Dendritic cell treated with granulocyte-macrophage colony-stimulating factor and Interleukin-4, amounts not matched to agents 40 ng/mL and 50 ng/mL, for 4 days (primary cell): ENCODE data around the gene FAM240A.

Source experiments
- H3K27ac Mint-ChIP-seq: one replicate; pipeline ENCODE4 v1.8.0; 2022; ENCODE audit warnings: mild to moderate bottlenecking, mixed read lengths
- H3K27me3 Mint-ChIP-seq: one replicate; pipeline ENCODE4 v1.8.0; 2022; ENCODE audit warnings: mild to moderate bottlenecking, mixed read lengths
- H3K36me3 Mint-ChIP-seq: one replicate; pipeline ENCODE4 v1.8.0; 2022; ENCODE audit warnings: low read depth, mixed read lengths
- H3K4me1 Mint-ChIP-seq: one replicate; pipeline ENCODE4 v1.8.0; 2022; ENCODE audit warnings: low read depth, mixed read lengths
- H3K4me3 Mint-ChIP-seq: one replicate; pipeline ENCODE4 v1.8.0; 2022; ENCODE audit warnings: mild to moderate bottlenecking, moderate library complexity, mixed read lengths
- H3K9me3 Mint-ChIP-seq: one replicate; pipeline ENCODE4 v1.8.0; 2022; ENCODE audit warnings: mixed read lengths
- intact Hi-C: fragments of 100-400 bp; cut with micrococcal nuclease; formaldehyde crosslinking; loops from one replicate; pipeline ENCODE4 v1.15.0; 2022

Gene FAM240A

GRCh38 chr3:46626039-46626438 is 13.7 kb downstream of the FAM240A start:
- H3K36me3 Mint-ChIP-seq, result no peaks in the 10 kb centered on the region
- no peak overlapping the region for H3K27ac Mint-ChIP-seq
- intact Hi-C loops, result no loop called here
- H3K4me1 Mint-ChIP-seq, result peaks cover 16% of the 10 kb centered on the region
- no peaks in the 10 kb centered on the region for H3K9me3 Mint-ChIP-seq
- no peak overlapping the region for H3K4me3 Mint-ChIP-seq
- H3K27me3 Mint-ChIP-seq, result peaks cover 24% of the 10 kb centered on the region

- intact Hi-C loops, result no loop called here
- Mint-ChIP-seq H3K27ac (no peak overlapping the region), H3K4me1 (peaks cover 16% of the 10 kb centered on the region), H3K9me3 (no peaks in the 10 kb centered on the region), H3K36me3 (no peaks in the 10 kb centered on the region), H3K27me3 (peaks cover 16% of the 10 kb centered on the region), H3K4me3 (no peak overlapping the region)
Observed at GRCh38 chr3:46627078-46627477, 14.8 kb downstream of the FAM240A start.

- intact Hi-C loops, result no loop called here
- H3K36me3 Mint-ChIP-seq, result no peaks in the 10 kb centered on the region
- H3K4me1 Mint-ChIP-seq, result peaks cover 18% of the 10 kb centered on the region
- H3K27ac Mint-ChIP-seq, result no peak overlapping the region
- H3K9me3 Mint-ChIP-seq, result no peaks in the 10 kb centered on the region
- H3K27me3 Mint-ChIP-seq, result peaks cover 14% of the 10 kb centered on the region
- H3K4me3 Mint-ChIP-seq, result no peak overlapping the region
Observed at GRCh38 chr3:46628901-46629369, 16.6 kb downstream of the FAM240A start.

DNA sequence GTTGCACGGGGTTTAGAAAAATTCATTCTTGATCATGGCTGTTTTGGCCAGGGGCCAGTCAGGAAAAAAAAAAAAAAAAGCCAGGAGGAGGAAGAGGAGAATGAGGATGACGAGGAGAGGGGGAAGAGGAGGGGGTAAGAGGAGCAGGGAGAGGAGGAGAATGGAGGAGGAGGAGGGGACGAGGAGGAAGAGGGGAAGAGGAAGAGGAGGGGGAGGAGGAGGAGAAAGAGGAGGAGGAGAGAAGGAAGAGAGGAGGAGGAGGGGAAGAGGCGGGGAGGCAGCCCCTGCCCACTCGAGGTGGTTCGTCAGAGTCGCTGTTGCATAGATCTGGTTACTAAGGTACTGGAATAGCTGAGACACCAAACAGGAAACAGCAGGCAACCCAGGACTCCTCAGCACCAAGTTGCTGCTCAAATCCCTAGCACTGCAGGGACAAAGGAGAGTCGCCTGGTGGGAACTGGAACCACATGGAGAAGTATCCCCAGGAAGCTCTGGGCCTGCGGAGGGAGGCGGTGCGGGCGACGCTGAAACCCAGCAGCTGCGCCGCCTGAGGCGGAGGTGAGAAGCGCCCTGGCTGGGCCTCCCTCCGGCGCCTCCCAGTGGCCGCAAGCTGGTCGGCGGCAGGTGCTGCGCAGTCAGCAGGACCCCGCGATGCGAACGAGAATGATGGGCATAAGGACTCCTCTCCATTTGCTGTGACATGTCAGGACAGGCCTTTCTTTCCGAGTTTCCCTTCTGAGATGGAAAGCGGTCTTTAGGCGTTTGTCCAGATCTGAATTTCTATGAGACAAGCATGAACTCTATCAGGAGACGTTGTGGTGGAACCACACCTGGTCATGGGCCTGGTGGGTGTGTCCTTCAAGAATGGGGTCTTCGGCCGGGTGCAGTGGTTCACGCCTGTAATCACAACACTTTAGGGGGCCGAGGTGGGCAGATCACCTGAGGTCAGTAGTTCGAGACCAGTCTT is 17.5 kb downstream of the FAM240A start:
- intact Hi-C loops, result loop anchor here (2.0 to 10.0 kb wide), 2 partner anchors 45 to 141 kb away; no protein-coding TSS in a partner anchor
- peak overlapping the region; percentile 14 for H3K4me3 Mint-ChIP-seq
- H3K27ac Mint-ChIP-seq, result no peak overlapping the region
- peaks cover 11% of the 10 kb centered on the region for H3K27me3 Mint-ChIP-seq
- H3K4me1 Mint-ChIP-seq, result peaks cover 27% of the 10 kb centered on the region
- H3K9me3 Mint-ChIP-seq, result no peaks in the 10 kb centered on the region
- no peaks in the 10 kb centered on the region for H3K36me3 Mint-ChIP-seq

DNA sequence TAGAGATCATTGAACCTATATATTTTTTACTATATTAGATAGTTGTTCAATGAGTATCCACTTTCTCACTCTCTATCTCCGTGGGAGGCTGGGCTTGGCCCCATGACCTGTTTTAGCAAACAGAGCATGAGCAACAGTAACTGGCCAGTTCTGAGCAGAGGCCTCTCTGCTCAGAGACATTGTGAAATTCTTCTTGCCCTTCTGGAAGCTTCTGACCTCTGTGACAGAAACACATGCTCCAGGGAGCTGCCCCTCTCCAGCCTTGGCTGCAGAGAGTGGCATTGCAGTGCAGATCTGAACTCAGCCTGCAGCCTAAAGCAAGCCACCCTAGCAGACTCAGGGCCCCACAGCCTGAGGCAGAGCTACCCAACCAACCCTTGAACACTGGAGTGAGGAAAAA is 20.5 kb downstream of the FAM240A start:
- no peak overlapping the region for H3K4me3 Mint-ChIP-seq
- H3K27ac Mint-ChIP-seq, result no peak overlapping the region
- H3K4me1 Mint-ChIP-seq, result peaks cover 29% of the 10 kb centered on the region
- intact Hi-C loops, result loop anchor here (10.0 kb wide), 1 partner anchor 48 kb away; no protein-coding TSS in a partner anchor
- H3K9me3 Mint-ChIP-seq, result no peaks in the 10 kb centered on the region
- H3K36me3 Mint-ChIP-seq, result no peaks in the 10 kb centered on the region
- H3K27me3 Mint-ChIP-seq, result peaks cover 11% of the 10 kb centered on the region

- Mint-ChIP-seq H3K9me3 (peaks cover 10% of the 10 kb centered on the region), H3K27ac (no peak overlapping the region), H3K36me3 (no peaks in the 10 kb centered on the region), H3K4me1 (peaks cover 20% of the 10 kb centered on the region), H3K27me3 (peaks cover 6% of the 10 kb centered on the region), H3K4me3 (no peak overlapping the region)
- intact Hi-C loops, result loop anchor here (10.0 kb wide), 1 partner anchor 50 kb away; no protein-coding TSS in a partner anchor
Observed at GRCh38 chr3:46634856-46635255, 22.5 kb downstream of the FAM240A start.

GRCh38 chr3:46639221-46639620 is 26.9 kb downstream of the FAM240A start:
- Mint-ChIP-seq H3K36me3 (no peaks in the 10 kb centered on the region), H3K9me3 (peaks cover 20% of the 10 kb centered on the region), H3K4me3 (no peak overlapping the region), H3K27ac (no peak overlapping the region), H3K27me3 (peaks cover 11% of the 10 kb centered on the region), H3K4me1 (peaks cover 8% of the 10 kb centered on the region)
- intact Hi-C loops, result loop anchor here (10.0 kb wide), 1 partner anchor 54 kb away; no protein-coding TSS in a partner anchor

GRCh38 chr3:46640927-46641326 is 28.6 kb downstream of the FAM240A start:
- Mint-ChIP-seq H3K27ac (no peak overlapping the region), H3K4me3 (no peak overlapping the region), H3K27me3 (peaks cover 15% of the 10 kb centered on the region), H3K36me3 (no peaks in the 10 kb centered on the region), H3K9me3 (peaks cover 20% of the 10 kb centered on the region), H3K4me1 (no peaks in the 10 kb centered on the region)
- intact Hi-C loops, result no loop called here

GRCh38 chr3:46642971-46643370 is 30.6 kb downstream of the FAM240A start:
- peaks cover 15% of the 10 kb centered on the region for H3K27me3 Mint-ChIP-seq
- no peak overlapping the region for H3K27ac Mint-ChIP-seq
- H3K36me3 Mint-ChIP-seq, result no peaks in the 10 kb centered on the region
- no peaks in the 10 kb centered on the region for H3K4me1 Mint-ChIP-seq
- intact Hi-C loops, result no loop called here
- no peak overlapping the region for H3K4me3 Mint-ChIP-seq
- peaks cover 20% of the 10 kb centered on the region for H3K9me3 Mint-ChIP-seq

DNA sequence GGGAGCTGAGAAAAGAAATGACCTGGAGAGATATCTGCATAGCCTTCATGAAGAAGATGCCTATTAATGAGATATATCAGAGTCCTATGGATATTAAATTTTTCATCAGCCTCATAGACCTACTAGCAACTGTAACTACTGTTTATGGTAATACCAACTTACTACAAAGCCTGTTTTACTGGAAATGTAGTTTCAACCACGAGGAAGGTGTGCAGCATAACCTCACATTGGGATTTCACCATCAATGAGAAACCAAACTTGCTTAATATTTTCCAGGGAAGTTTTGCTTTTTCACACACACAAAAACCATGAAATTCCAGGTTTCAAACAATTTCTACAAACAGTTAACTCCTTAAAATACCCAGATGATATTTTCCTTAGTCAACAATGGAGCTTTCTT is 31.4 kb downstream of the FAM240A start:
- Mint-ChIP-seq H3K36me3 (no peaks in the 10 kb centered on the region), H3K4me3 (no peak overlapping the region), H3K27me3 (peaks cover 15% of the 10 kb centered on the region), H3K4me1 (no peaks in the 10 kb centered on the region), H3K27ac (no peak overlapping the region), H3K9me3 (peaks cover 20% of the 10 kb centered on the region)
- intact Hi-C loops, result no loop called here

DNA sequence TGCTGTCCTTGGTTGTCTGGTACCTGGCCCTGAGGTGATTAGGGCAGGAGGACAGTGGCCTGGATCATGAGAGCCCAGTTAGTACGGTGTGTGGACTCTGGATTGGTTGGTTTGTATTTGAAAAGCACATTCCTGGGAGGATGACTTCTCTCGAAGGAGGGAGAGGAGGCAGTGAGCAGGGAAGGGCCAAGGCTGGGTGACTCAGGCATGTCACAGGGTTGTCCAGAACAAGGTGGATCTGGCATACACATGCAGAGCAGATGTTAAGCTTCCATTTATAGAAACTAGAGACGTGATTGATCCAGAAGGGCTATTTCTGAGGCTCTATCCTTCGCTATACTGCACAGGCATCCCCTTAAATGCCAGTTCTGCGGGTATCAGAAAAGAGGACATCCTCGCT is 34.4 kb downstream of the FAM240A start:
- Mint-ChIP-seq H3K4me3 (no peak overlapping the region), H3K27ac (no peak overlapping the region), H3K4me1 (no peaks in the 10 kb centered on the region), H3K27me3 (peaks cover 14% of the 10 kb centered on the region), H3K36me3 (no peaks in the 10 kb centered on the region), H3K9me3 (peaks cover under 1% of the 10 kb centered on the region)
- intact Hi-C loops, result no loop called here

GRCh38 chr3:46648096-46648495 is 35.8 kb downstream of the FAM240A start:
- peaks cover 12% of the 10 kb centered on the region for H3K9me3 Mint-ChIP-seq
- H3K27me3 Mint-ChIP-seq, result peaks cover 8% of the 10 kb centered on the region
- no peak overlapping the region for H3K4me3 Mint-ChIP-seq
- intact Hi-C loops, result no loop called here
- H3K36me3 Mint-ChIP-seq, result no peaks in the 10 kb centered on the region
- H3K27ac Mint-ChIP-seq, result no peak overlapping the region
- no peaks in the 10 kb centered on the region for H3K4me1 Mint-ChIP-seq

DNA sequence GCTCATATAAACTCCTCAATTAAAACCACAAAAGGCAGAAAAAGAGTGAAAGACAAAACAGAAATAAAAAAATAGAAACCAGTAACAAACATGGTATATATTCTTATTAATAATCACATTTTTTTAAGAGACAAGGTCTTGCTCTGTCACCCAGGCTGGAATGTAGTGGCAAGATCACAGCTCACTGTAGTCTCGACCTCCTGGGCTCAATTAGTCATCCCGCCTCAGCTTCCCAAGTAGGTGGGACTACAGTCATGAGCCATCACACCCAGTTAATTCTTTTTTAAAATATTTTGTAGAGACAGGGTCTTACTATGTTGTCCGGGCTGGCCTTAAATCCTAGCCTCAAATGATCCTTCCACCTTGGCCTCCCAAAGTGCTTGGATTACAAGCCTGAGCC is 37.1 kb downstream of the FAM240A start:
- Mint-ChIP-seq H3K36me3 (no peaks in the 10 kb centered on the region), H3K4me1 (no peaks in the 10 kb centered on the region), H3K27me3 (peaks cover 11% of the 10 kb centered on the region), H3K4me3 (no peak overlapping the region), H3K9me3 (peaks cover 12% of the 10 kb centered on the region), H3K27ac (no peak overlapping the region)
- intact Hi-C loops, result no loop called here

- no peaks in the 10 kb centered on the region for H3K4me1 Mint-ChIP-seq
- H3K4me3 Mint-ChIP-seq, result no peak overlapping the region
- no peak overlapping the region for H3K27ac Mint-ChIP-seq
- intact Hi-C loops, result no loop called here
- H3K27me3 Mint-ChIP-seq, result peaks cover 19% of the 10 kb centered on the region
- peaks cover 12% of the 10 kb centered on the region for H3K9me3 Mint-ChIP-seq
- H3K36me3 Mint-ChIP-seq, result no peaks in the 10 kb centered on the region
Observed at GRCh38 chr3:46651084-46651483, 38.8 kb downstream of the FAM240A start.
